Measurements from ENCODE around the gene NARF.

DNA sequence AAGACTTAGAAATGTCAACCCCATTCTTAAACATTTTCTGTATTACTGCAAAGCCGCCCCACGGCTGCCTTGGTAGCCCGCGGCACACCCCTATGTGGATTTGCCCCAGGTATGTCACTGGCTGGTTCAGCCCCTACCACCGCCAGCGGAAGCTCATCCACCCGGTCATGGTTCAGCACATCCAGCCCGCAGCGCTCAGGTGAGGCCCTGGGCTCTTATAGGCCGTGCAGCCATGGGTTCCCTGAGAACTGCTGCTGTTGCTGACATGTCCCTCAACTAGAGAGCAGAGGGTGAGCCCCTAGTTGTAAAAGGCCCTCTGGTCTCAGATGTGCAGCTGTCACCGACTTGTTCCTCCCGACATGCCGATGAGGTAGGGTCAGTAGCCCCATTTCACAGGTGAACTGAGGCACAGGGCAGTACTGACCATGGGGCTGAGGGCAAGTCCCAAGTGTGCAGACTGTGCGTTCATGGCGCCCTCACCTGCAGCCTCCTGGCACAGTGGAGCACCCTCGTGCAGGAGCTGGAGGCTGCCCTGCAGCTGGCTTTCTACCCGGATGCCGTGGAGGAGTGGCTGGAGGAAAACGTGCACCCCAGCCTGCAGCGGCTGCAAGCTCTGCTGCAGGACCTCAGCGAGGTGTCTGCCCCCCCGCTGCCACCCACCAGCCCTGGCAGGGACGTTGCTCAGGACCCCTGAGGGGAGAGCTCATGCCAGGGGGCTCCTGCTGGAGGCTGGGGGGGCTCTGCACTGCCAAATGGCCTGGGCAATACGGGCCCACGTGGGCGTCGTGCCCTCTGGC lies 16.7 kb upstream of the NARF start:
- TF ChIP-seq, protein P1, sequence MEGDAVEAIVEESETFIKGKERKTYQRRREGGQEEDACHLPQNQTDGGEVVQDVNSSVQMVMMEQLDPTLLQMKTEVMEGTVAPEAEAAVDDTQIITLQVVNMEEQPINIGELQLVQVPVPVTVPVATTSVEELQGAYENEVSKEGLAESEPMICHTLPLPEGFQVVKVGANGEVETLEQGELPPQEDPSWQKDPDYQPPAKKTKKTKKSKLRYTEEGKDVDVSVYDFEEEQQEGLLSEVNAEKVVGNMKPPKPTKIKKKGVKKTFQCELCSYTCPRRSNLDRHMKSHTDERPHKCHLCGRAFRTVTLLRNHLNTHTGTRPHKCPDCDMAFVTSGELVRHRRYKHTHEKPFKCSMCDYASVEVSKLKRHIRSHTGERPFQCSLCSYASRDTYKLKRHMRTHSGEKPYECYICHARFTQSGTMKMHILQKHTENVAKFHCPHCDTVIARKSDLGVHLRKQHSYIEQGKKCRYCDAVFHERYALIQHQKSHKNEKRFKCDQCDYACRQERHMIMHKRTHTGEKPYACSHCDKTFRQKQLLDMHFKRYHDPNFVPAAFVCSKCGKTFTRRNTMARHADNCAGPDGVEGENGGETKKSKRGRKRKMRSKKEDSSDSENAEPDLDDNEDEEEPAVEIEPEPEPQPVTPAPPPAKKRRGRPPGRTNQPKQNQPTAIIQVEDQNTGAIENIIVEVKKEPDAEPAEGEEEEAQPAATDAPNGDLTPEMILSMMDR (optimal IDR thresholded peaks at IDR 0.05 in 1 of 3, IDR thresholded peaks at IDR 0.05 in 1 of 3, conservative IDR thresholded peaks at IDR 0.05 in 1 of 3; ENCODE audit: extremely low read depth in 1 of 3, insufficient read depth in 2 of 3, low read length in 3 of 3) = no peak
- no peak for TF ChIP-seq EZH2 (IDR thresholded peaks at IDR 0.05; ENCODE audit: low read length)

Measured in keratinocyte (primary cell).